Fibroblast of lung (primary cell): Measurements from ENCODE around the gene DMP1. TPM values are rescaled to one million over a fixed set of nuclear protein-coding genes. Genes with fewer than 3 reads are reported as not detected.

Experiments used
- DNase-seq, 2 donors: peaks; one replicate each; pipeline versions ENCODE4 v3.0.0 to v3.0.0-alpha.2; 2010; ENCODE audit warnings: low read depth in 2 of 2
- H2AFZ ChIP-seq: 2 replicates; pipeline ENCODE4 v1.5.1; 2012; ENCODE audit warnings: low read length, control low read depth, inconsistent platforms
- H3K27ac ChIP-seq: 2 replicates; pipeline ENCODE4 v1.5.1; 2011; ENCODE audit warnings: low read length, control low read depth; ENCODE audit not compliant: insufficient read depth
- H3K27me3 ChIP-seq: 2 replicates; pipeline ENCODE4 v1.5.1; 2011; ENCODE audit warnings: mild to moderate bottlenecking, low read length; ENCODE audit not compliant: control insufficient read depth, insufficient read depth
- H3K36me3 ChIP-seq: 2 replicates; pipeline ENCODE4 v1.5.1; 2011; ENCODE audit warnings: low read length; ENCODE audit not compliant: control insufficient read depth, insufficient read depth
- H3K4me1 ChIP-seq: 2 replicates; pipeline ENCODE4 v1.5.1; 2011; ENCODE audit warnings: low read length; ENCODE audit not compliant: control insufficient read depth, insufficient read depth; ENCODE audit errors: extremely low read depth
- H3K4me2 ChIP-seq: 2 replicates; pipeline ENCODE4 v1.5.1; 2011; ENCODE audit warnings: low read length, control low read depth; ENCODE audit not compliant: insufficient read depth; ENCODE audit errors: extremely low read depth
- H3K4me3 ChIP-seq, 4 experiments: fragments of 200-600 bp in 1 of 4; sonication (generic) in 1 of 4; replicated peaks in 1 of 4; 2 replicates each; pipeline ENCODE4 v1.5.1; 2011 to 2016; ENCODE audit warnings: low read length in 4 of 4, low read depth in 3 of 4, mild to moderate bottlenecking in 3 of 4, control low read depth in 2 of 4, inconsistent platforms in 1 of 4, mixed read lengths in 1 of 4; ENCODE audit not compliant: insufficient read depth in 1 of 4; ENCODE audit errors: control extremely low read depth in 1 of 4
- H3K79me2 ChIP-seq: 2 replicates; pipeline ENCODE4 v1.5.1; 2012; ENCODE audit warnings: mild to moderate bottlenecking, low read length, inconsistent platforms; ENCODE audit not compliant: control insufficient read depth, insufficient read depth
- H3K9ac ChIP-seq: 2 replicates; pipeline ENCODE4 v1.5.1; 2011; ENCODE audit warnings: mild to moderate bottlenecking, low read length, control low read depth; ENCODE audit not compliant: insufficient read depth
- H3K9me3 ChIP-seq: 2 replicates; pipeline ENCODE4 v1.5.1; 2012; ENCODE audit warnings: low read depth, low read length; ENCODE audit not compliant: control insufficient read depth, insufficient read depth
- H4K20me1 ChIP-seq: 2 replicates; pipeline ENCODE4 v1.5.1; 2011; ENCODE audit warnings: low read length; ENCODE audit not compliant: control insufficient read depth, insufficient read depth; ENCODE audit errors: extremely low read depth
- EZH2 ChIP-seq: IDR thresholded peaks from 2 replicates; pipeline ENCODE4 v1.5.1; 2012; ENCODE audit warnings: low read length, control low read depth, mild to moderate bottlenecking; ENCODE audit errors: missing control alignments
- polyA plus RNA-seq, 2 donors: library from polyadenylated mRNA; depleted of rRNA in 1 of 2; stranded (reverse) in 1 of 2; unstranded in 1 of 2; fragments of >200 nt; gene quantifications; 2 replicates each; pipeline ENCODE4 v1.2.1, GENCODE V29; 2011 to 2012; ENCODE audit warnings: missing spikeins in 1 of 2
- total RNA-seq: library from RNA; depleted of rRNA; stranded (reverse); fragments of >200 nt; gene quantifications from 2 replicates; pipeline ENCODE4 v1.2.1, GENCODE V29; 2014
- TF ChIP-seq, protein P1 (sequence below), 2 donors: IDR thresholded peaks in 1 of 2; conservative IDR thresholded peaks in 1 of 2; 1 replicate in 1 of 2; 2 replicates in 1 of 2; pipeline ENCODE4 v1.5.1; 2011 to 2012; ENCODE audit warnings: low read length in 2 of 2, control low read depth in 1 of 2, inconsistent platforms in 1 of 2, low read depth in 1 of 2, mild to moderate bottlenecking in 1 of 2

Gene DMP1
- total and polyA plus RNA-seq, 2 donors (not counting 1 experiment from before 2014, with no cell fraction given) = not detected

DNA sequence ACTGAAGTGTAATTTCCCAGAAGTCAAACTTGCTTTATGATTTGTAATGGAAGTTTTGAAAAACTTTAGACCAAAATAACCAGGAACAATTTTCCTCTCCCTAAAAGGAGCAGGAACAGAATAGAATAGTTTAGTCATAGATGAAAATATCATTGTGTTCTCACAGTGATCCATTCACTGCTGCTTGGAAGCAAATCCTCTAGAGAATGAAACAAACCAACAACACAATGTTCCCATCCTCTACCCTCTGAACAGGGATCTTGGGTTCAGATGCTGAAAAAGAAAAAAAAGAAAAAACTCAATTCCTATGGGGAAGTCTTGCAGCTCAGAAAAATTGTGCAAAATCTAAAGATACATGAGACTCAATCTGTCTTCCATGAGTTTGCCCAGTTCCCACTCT lies 29.6 kb upstream of the DMP1 start:
- Histone ChIP-seq H3K36me3 (no peaks in the 10 kb centered on the region), H4K20me1 (no peaks in the 10 kb centered on the region), H3K27ac (no peak overlapping the region), H3K9ac (no peak overlapping the region), H3K27me3 (peaks cover 6% of the 10 kb centered on the region), H3K79me2 (no peaks in the 10 kb centered on the region), H3K4me2 (no peak overlapping the region), H3K9me3 (no peaks in the 10 kb centered on the region), H2AFZ (no peak overlapping the region), H3K4me3 (no peak overlapping the region), H3K4me1 (no peaks in the 10 kb centered on the region)
- TF ChIP-seq, protein P1, sequence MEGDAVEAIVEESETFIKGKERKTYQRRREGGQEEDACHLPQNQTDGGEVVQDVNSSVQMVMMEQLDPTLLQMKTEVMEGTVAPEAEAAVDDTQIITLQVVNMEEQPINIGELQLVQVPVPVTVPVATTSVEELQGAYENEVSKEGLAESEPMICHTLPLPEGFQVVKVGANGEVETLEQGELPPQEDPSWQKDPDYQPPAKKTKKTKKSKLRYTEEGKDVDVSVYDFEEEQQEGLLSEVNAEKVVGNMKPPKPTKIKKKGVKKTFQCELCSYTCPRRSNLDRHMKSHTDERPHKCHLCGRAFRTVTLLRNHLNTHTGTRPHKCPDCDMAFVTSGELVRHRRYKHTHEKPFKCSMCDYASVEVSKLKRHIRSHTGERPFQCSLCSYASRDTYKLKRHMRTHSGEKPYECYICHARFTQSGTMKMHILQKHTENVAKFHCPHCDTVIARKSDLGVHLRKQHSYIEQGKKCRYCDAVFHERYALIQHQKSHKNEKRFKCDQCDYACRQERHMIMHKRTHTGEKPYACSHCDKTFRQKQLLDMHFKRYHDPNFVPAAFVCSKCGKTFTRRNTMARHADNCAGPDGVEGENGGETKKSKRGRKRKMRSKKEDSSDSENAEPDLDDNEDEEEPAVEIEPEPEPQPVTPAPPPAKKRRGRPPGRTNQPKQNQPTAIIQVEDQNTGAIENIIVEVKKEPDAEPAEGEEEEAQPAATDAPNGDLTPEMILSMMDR (conservative IDR thresholded peaks at IDR 0.05 in 1 of 2, IDR thresholded peaks at IDR 0.05 in 1 of 2; ENCODE audit: low read depth in 1 of 2, low read length in 2 of 2) = no peak
- DNase-seq = no peak

- H4K20me1 ChIP-seq = no peaks in the 10 kb centered on the region
- H3K4me1 ChIP-seq = no peaks in the 10 kb centered on the region
- H3K4me2 ChIP-seq = no peak overlapping the region
- no peak overlapping the region for H2AFZ ChIP-seq
- no peaks in the 10 kb centered on the region for H3K79me2 ChIP-seq
- no peaks in the 10 kb centered on the region for H3K9me3 ChIP-seq
- TF ChIP-seq, protein P1 (conservative IDR thresholded peaks at IDR 0.05 in 1 of 2, IDR thresholded peaks at IDR 0.05 in 1 of 2; ENCODE audit: low read depth in 1 of 2, low read length in 2 of 2) = no peak
- no peaks in the 10 kb centered on the region for H3K36me3 ChIP-seq
- peaks cover 6% of the 10 kb centered on the region for H3K27me3 ChIP-seq
- no peak overlapping the region for H3K27ac ChIP-seq
- no peak for DNase-seq
- H3K9ac ChIP-seq = no peak overlapping the region
- H3K4me3 ChIP-seq = no peak overlapping the region
Measured at GRCh38 chr4:87622303-87622702, 27.8 kb upstream of the DMP1 start.

DNA sequence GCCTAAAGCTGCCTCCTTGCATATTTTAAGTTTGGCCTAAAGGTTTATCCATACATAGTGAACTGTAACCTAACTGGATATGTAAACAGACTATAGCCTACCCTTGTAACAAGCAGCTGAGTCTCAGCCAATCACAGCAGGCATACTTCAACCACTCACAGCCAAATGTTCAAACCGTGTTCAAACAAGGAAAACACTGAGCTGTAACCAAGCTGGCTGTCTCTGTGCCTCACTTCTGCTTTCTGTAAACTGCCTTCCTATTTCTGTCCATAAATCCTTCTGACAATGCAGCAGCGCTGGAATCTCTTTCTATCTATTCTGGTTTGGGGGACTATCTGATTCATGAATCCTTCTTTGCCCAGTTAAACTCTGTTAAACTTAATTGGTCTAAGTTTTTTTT lies 25.4 kb upstream of the DMP1 start:
- Histone ChIP-seq H3K36me3 (no peaks in the 10 kb centered on the region), H3K4me2 (no peak overlapping the region), H3K9ac (no peak overlapping the region), H3K9me3 (no peaks in the 10 kb centered on the region), H3K79me2 (no peaks in the 10 kb centered on the region), H4K20me1 (no peaks in the 10 kb centered on the region), H3K27ac (no peak overlapping the region), H3K4me3 (no peak overlapping the region), H2AFZ (no peak overlapping the region), H3K4me1 (no peaks in the 10 kb centered on the region), H3K27me3 (peaks cover 6% of the 10 kb centered on the region)
- no peak for DNase-seq
- TF ChIP-seq, protein P1 (conservative IDR thresholded peaks at IDR 0.05 in 1 of 2, IDR thresholded peaks at IDR 0.05 in 1 of 2; ENCODE audit: low read depth in 1 of 2, low read length in 2 of 2) = no peak
- no peak for TF ChIP-seq EZH2
